Neural progenitor cell (in vitro differentiated cells): ENCODE measurements around the gene LTO1. TPM values are rescaled to one million over a fixed set of nuclear protein-coding genes. Genes with fewer than 3 reads are reported as not detected.

ENCODE experiments used
- DNase-seq: peaks from one replicate; pipeline ENCODE4 v3.0.0-alpha.2; 2016; ENCODE audit warnings: low spot score
- H2AFZ ChIP-seq: fragments of 200-600 bp; sonication (generic); replicated peaks from 2 replicates; pipeline ENCODE4 v1.6.1; 2016; ENCODE audit warnings: antibody characterized with exemption
- H3F3A ChIP-seq: fragments of 200-600 bp; sonication (generic); 2 replicates; pipeline ENCODE4 v1.6.1; 2016; ENCODE audit warnings: antibody characterized with exemption, low read depth
- H3K27ac ChIP-seq: fragments of 200-600 bp; sonication (generic); 2 replicates; pipeline ENCODE4 v1.5.1; 2016; ENCODE audit warnings: mild to moderate bottlenecking
- H3K27me3 ChIP-seq: fragments of 200-600 bp; sonication (generic); 2 replicates; pipeline ENCODE4 v1.6.1; 2016; ENCODE audit warnings: mild to moderate bottlenecking, moderate library complexity
- H3K36me3 ChIP-seq: fragments of 200-600 bp; sonication (generic); 2 replicates; pipeline ENCODE4 v1.5.1; 2016
- H3K4me1 ChIP-seq: fragments of 200-600 bp; sonication (generic); 2 replicates; pipeline ENCODE4 v1.6.1; 2016; ENCODE audit warnings: mixed run types
- H3K4me2 ChIP-seq: fragments of 200-600 bp; sonication (generic); 2 replicates; pipeline ENCODE4 v1.6.1; 2016
- H3K4me3 ChIP-seq: fragments of 200-600 bp; sonication (generic); 2 replicates; pipeline ENCODE4 v1.5.1; 2016
- H3K79me2 ChIP-seq: fragments of 200-600 bp; sonication (generic); 2 replicates; pipeline ENCODE4 v1.6.1; 2016; ENCODE audit warnings: low read depth
- H3K9ac ChIP-seq: fragments of 200-600 bp; sonication (generic); 2 replicates; pipeline ENCODE4 v1.6.1; 2016
- H3K9me3 ChIP-seq: fragments of 200-600 bp; sonication (generic); 2 replicates; pipeline ENCODE4 v1.5.1; 2016; ENCODE audit warnings: low read depth
- H4K20me1 ChIP-seq: fragments of 200-600 bp; sonication (generic); 2 replicates; pipeline ENCODE4 v1.6.1; 2016; ENCODE audit warnings: low read depth
- H3K27ac Mint-ChIP-seq: 3 replicates; pipeline ENCODE4 v1.8.0; 2021; ENCODE audit warnings: mixed read lengths
- H3K27me3 Mint-ChIP-seq: 2 replicates; pipeline ENCODE4 v1.8.0; 2022; ENCODE audit warnings: low read depth, mild to moderate bottlenecking, inconsistent platforms, moderate library complexity, mixed read lengths; ENCODE audit not compliant: insufficient read depth
- H3K36me3 Mint-ChIP-seq: 3 replicates; pipeline ENCODE4 v1.8.0; 2021; ENCODE audit warnings: mixed read lengths
- H3K4me1 Mint-ChIP-seq: 3 replicates; pipeline ENCODE4 v1.8.0; 2021; ENCODE audit warnings: mixed read lengths
- H3K4me3 Mint-ChIP-seq: 3 replicates; pipeline ENCODE4 v1.8.0; 2021; ENCODE audit warnings: mild to moderate bottlenecking, moderate library complexity, mixed read lengths
- H3K9me3 Mint-ChIP-seq: 3 replicates; pipeline ENCODE4 v1.8.0; 2020; ENCODE audit warnings: mixed read lengths
- EZH2 ChIP-seq: fragments of 200-600 bp; sonication (generic); IDR thresholded peaks from 2 replicates; pipeline ENCODE4 v1.6.1; 2017; ENCODE audit warnings: antibody characterized with exemption, mild to moderate bottlenecking, moderate library complexity
- EZH2phosphoT487 ChIP-seq: fragments of 200-600 bp; sonication (generic); IDR thresholded peaks from 2 replicates; pipeline ENCODE4 v1.6.1; 2017; ENCODE audit warnings: antibody characterized with exemption
- total RNA-seq: library from RNA; depleted of rRNA; stranded (reverse); fragments of >200 nt; gene quantifications from 2 replicates; pipeline ENCODE4 v1.2.3, GENCODE V29; 2015; ENCODE audit warnings: low replicate concordance
- TF ChIP-seq, protein P1 (sequence below): fragments of 200-600 bp; sonication (generic); IDR thresholded peaks from 2 replicates; pipeline ENCODE4 v1.5.1; 2017; ENCODE audit warnings: antibody characterized with exemption, mild to moderate bottlenecking

The LTO1 gene
- total RNA-seq, 1 donor from 2014 or later, result 11.9 TPM

DNA sequence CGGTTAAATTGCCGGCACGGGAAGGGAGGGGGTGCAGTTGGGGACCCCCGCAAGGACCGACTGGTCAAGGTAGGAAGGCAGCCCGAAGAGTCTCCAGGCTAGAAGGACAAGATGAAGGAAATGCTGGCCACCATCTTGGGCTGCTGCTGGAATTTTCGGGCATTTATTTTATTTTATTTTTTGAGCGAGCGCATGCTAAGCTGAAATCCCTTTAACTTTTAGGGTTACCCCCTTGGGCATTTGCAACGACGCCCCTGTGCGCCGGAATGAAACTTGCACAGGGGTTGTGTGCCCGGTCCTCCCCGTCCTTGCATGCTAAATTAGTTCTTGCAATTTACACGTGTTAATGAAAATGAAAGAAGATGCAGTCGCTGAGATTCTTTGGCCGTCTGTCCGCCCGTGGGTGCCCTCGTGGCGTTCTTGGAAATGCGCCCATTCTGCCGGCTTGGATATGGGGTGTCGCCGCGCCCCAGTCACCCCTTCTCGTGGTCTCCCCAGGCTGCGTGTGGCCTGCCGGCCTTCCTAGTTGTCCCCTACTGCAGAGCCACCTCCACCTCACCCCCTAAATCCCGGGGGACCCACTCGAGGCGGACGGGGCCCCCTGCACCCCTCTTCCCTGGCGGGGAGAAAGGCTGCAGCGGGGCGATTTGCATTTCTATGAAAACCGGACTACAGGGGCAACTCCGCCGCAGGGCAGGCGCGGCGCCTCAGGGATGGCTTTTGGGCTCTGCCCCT is 34.7 kb downstream of the LTO1 start:
- Histone ChIP-seq H3K79me2 (peaks cover 44% of the 10 kb centered on the region), H3K27me3 (peaks cover 24% of the 10 kb centered on the region), H3K9ac (no peak overlapping the region), H3K27ac (peak overlapping the region; percentile 57), H3K4me3 (peak overlapping the region; percentile 94), H3K36me3 (no peaks in the 10 kb centered on the region), H2AFZ (peak overlapping the region; percentile 14), H3K4me2 (peak overlapping the region; percentile 93), H3K4me1 (peaks cover 32% of the 10 kb centered on the region), H3K9me3 (no peaks in the 10 kb centered on the region), H4K20me1 (peaks cover 35% of the 10 kb centered on the region), H3F3A (peaks cover 27% of the 10 kb centered on the region)
- peak overlapping the region; percentile 99 for H3K4me3 Mint-ChIP-seq
- peaks cover 35% of the 10 kb centered on the region for H3K4me1 Mint-ChIP-seq
- TF ChIP-seq, protein P1, sequence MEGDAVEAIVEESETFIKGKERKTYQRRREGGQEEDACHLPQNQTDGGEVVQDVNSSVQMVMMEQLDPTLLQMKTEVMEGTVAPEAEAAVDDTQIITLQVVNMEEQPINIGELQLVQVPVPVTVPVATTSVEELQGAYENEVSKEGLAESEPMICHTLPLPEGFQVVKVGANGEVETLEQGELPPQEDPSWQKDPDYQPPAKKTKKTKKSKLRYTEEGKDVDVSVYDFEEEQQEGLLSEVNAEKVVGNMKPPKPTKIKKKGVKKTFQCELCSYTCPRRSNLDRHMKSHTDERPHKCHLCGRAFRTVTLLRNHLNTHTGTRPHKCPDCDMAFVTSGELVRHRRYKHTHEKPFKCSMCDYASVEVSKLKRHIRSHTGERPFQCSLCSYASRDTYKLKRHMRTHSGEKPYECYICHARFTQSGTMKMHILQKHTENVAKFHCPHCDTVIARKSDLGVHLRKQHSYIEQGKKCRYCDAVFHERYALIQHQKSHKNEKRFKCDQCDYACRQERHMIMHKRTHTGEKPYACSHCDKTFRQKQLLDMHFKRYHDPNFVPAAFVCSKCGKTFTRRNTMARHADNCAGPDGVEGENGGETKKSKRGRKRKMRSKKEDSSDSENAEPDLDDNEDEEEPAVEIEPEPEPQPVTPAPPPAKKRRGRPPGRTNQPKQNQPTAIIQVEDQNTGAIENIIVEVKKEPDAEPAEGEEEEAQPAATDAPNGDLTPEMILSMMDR, result no peak
- TF ChIP-seq EZH2phosphoT487 (peak; percentile 10), EZH2 (no peak)
- peaks cover 2% of the 10 kb centered on the region for H3K36me3 Mint-ChIP-seq
- H3K27me3 Mint-ChIP-seq, result peaks cover 8% of the 10 kb centered on the region
- H3K27ac Mint-ChIP-seq, result peak overlapping the region; percentile 87
- DNase-seq, result peak; percentile 48
- no peaks in the 10 kb centered on the region for H3K9me3 Mint-ChIP-seq

DNA sequence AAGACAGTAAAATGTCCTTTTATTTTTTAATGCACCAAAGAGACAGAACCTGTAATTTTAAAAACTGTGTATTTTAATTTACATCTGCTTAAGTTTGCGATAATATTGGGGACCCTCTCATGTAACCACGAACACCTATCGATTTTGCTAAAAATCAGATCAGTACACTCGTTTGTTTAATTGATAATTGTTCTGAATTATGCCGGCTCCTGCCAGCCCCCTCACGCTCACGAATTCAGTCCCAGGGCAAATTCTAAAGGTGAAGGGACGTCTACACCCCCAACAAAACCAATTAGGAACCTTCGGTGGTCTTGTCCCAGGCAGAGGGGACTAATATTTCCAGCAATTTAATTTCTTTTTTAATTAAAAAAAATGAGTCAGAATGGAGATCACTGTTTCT is 35.3 kb downstream of the LTO1 start:
- peak overlapping the region; percentile 93 for H3K4me2 ChIP-seq
- H3K4me1 ChIP-seq, result peaks cover 32% of the 10 kb centered on the region
- H3K36me3 Mint-ChIP-seq, result peaks cover 2% of the 10 kb centered on the region
- peaks cover 28% of the 10 kb centered on the region for H3K27me3 ChIP-seq
- peak overlapping the region; percentile 99 for H3K4me3 Mint-ChIP-seq
- TF ChIP-seq EZH2 (no peak), EZH2phosphoT487 (no peak)
- TF ChIP-seq, protein P1, result no peak
- no peak overlapping the region for H2AFZ ChIP-seq
- no peaks in the 10 kb centered on the region for H3K9me3 ChIP-seq
- peaks cover 23% of the 10 kb centered on the region for H3F3A ChIP-seq
- peaks cover 36% of the 10 kb centered on the region for H3K4me1 Mint-ChIP-seq
- no peaks in the 10 kb centered on the region for H3K9me3 Mint-ChIP-seq
- H3K4me3 ChIP-seq, result peak overlapping the region; percentile 94
- DNase-seq, result no peak
- no peaks in the 10 kb centered on the region for H3K36me3 ChIP-seq
- H3K79me2 ChIP-seq, result peaks cover 38% of the 10 kb centered on the region
- H3K9ac ChIP-seq, result no peak overlapping the region
- no peak overlapping the region for H3K27ac ChIP-seq
- peaks cover 29% of the 10 kb centered on the region for H4K20me1 ChIP-seq
- peaks cover 8% of the 10 kb centered on the region for H3K27me3 Mint-ChIP-seq
- peak overlapping the region; percentile 63 for H3K27ac Mint-ChIP-seq

DNA sequence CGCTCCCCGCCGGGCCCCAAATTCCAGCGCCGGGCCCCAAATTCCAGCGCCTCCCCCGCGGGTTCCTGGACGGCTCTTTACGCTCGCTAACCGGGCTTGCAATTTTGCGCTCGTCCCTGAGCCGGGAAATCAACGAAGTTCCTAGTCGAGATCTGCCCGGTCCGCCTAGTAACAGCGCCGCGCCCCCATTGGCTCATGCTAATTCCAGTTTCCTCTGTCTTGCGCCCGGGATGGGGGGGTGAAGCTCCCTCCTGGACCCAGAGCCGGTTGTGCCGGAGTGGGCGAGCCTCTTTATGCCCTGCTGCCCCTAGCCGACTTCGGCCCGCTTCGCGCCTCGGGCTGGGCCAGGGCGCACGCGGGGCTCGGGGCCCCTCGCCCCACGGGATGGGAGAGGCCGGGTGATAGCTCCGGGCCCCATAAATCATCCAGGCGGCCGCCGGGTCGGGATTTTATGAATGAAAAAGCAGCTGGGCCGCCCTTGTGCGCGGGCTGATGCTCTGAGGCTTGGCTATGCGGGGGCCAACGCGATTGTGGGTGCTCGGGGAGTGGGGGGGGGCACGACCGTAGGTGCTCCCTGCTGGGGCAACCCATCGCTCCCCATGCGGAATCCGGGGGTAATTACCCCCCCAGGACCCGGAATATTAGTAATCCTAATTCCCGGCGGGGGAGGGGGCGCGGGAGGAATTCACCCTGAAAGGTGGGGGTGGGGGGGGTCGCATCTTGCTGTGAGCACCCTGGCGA is 36.0 kb downstream of the LTO1 start:
- Mint-ChIP-seq H3K27me3 (peaks cover 8% of the 10 kb centered on the region), H3K36me3 (peaks cover 2% of the 10 kb centered on the region), H3K27ac (peak overlapping the region; percentile 78), H3K9me3 (no peaks in the 10 kb centered on the region), H3K4me1 (peaks cover 43% of the 10 kb centered on the region), H3K4me3 (peak overlapping the region; percentile 99)
- H3K4me2 ChIP-seq, result peak overlapping the region; percentile 93
- H3K79me2 ChIP-seq, result peaks cover 30% of the 10 kb centered on the region
- no peak for TF ChIP-seq EZH2phosphoT487
- peak; percentile 23 for TF ChIP-seq EZH2
- TF ChIP-seq, protein P1, result no peak
- H2AFZ ChIP-seq, result no peak overlapping the region
- DNase-seq, result peak; percentile 98
- peaks cover 23% of the 10 kb centered on the region for H3F3A ChIP-seq
- H3K36me3 ChIP-seq, result no peaks in the 10 kb centered on the region
- H3K9ac ChIP-seq, result no peak overlapping the region
- H4K20me1 ChIP-seq, result peaks cover 22% of the 10 kb centered on the region
- H3K27me3 ChIP-seq, result peaks cover 28% of the 10 kb centered on the region
- H3K27ac ChIP-seq, result peak overlapping the region; percentile 78
- peaks cover 31% of the 10 kb centered on the region for H3K4me1 ChIP-seq
- H3K4me3 ChIP-seq, result peak overlapping the region; percentile 94
- no peaks in the 10 kb centered on the region for H3K9me3 ChIP-seq
